ENCODE measurements around the gene HTT.

The HTT gene

DNA sequence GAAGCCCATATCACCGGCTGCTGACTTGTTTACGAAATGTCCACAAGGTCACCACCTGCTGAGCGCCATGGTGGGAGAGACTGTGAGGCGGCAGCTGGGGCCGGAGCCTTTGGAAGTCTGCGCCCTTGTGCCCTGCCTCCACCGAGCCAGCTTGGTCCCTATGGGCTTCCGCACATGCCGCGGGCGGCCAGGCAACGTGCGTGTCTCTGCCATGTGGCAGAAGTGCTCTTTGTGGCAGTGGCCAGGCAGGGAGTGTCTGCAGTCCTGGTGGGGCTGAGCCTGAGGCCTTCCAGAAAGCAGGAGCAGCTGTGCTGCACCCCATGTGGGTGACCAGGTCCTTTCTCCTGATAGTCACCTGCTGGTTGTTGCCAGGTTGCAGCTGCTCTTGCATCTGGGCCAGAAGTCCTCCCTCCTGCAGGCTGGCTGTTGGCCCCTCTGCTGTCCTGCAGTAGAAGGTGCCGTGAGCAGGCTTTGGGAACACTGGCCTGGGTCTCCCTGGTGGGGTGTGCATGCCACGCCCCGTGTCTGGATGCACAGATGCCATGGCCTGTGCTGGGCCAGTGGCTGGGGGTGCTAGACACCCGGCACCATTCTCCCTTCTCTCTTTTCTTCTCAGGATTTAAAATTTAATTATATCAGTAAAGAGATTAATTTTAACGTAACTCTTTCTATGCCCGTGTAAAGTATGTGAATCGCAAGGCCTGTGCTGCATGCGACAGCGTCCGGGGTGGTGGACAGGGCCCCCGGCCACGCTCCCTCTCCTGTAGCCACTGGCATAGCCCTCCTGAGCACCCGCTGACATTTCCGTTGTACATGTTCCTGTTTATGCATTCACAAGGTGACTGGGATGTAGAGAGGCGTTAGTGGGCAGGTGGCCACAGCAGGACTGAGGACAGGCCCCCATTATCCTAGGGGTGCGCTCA is 165.8 kb downstream of the HTT start:
- Histone ChIP-seq H3K4me3 (replicated peaks; ENCODE audit: insufficient read depth, low read length) (no peak overlapping the region), H3K27me3 (ENCODE audit: insufficient read depth, poor library complexity, severe bottlenecking) (no peaks in the 10 kb centered on the region), H3K27ac (replicated peaks) (no peak overlapping the region)
- TF ChIP-seq, protein P1, sequence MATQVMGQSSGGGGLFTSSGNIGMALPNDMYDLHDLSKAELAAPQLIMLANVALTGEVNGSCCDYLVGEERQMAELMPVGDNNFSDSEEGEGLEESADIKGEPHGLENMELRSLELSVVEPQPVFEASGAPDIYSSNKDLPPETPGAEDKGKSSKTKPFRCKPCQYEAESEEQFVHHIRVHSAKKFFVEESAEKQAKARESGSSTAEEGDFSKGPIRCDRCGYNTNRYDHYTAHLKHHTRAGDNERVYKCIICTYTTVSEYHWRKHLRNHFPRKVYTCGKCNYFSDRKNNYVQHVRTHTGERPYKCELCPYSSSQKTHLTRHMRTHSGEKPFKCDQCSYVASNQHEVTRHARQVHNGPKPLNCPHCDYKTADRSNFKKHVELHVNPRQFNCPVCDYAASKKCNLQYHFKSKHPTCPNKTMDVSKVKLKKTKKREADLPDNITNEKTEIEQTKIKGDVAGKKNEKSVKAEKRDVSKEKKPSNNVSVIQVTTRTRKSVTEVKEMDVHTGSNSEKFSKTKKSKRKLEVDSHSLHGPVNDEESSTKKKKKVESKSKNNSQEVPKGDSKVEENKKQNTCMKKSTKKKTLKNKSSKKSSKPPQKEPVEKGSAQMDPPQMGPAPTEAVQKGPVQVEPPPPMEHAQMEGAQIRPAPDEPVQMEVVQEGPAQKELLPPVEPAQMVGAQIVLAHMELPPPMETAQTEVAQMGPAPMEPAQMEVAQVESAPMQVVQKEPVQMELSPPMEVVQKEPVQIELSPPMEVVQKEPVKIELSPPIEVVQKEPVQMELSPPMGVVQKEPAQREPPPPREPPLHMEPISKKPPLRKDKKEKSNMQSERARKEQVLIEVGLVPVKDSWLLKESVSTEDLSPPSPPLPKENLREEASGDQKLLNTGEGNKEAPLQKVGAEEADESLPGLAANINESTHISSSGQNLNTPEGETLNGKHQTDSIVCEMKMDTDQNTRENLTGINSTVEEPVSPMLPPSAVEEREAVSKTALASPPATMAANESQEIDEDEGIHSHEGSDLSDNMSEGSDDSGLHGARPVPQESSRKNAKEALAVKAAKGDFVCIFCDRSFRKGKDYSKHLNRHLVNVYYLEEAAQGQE (IDR thresholded peaks at IDR 0.05; ENCODE audit: insufficient replicate concordance, low read depth): no peak
- TF ChIP-seq SPI1 (IDR thresholded peaks at IDR 0.05; ENCODE audit: borderline replicate concordance, low read depth) (no peak), GABPA (IDR thresholded peaks at IDR 0.05; ENCODE audit: low read depth) (no peak), POLR2AphosphoS5 (IDR thresholded peaks at IDR 0.05; ENCODE audit: low read depth) (no peak)
- TF ChIP-seq, protein P2, sequence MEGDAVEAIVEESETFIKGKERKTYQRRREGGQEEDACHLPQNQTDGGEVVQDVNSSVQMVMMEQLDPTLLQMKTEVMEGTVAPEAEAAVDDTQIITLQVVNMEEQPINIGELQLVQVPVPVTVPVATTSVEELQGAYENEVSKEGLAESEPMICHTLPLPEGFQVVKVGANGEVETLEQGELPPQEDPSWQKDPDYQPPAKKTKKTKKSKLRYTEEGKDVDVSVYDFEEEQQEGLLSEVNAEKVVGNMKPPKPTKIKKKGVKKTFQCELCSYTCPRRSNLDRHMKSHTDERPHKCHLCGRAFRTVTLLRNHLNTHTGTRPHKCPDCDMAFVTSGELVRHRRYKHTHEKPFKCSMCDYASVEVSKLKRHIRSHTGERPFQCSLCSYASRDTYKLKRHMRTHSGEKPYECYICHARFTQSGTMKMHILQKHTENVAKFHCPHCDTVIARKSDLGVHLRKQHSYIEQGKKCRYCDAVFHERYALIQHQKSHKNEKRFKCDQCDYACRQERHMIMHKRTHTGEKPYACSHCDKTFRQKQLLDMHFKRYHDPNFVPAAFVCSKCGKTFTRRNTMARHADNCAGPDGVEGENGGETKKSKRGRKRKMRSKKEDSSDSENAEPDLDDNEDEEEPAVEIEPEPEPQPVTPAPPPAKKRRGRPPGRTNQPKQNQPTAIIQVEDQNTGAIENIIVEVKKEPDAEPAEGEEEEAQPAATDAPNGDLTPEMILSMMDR (IDR thresholded peaks at IDR 0.05; ENCODE audit: insufficient read depth, low read length): no peak
- DNase-seq (ENCODE audit: low read depth in 1 of 2, low spot score in 1 of 2): no peak

DNA sequence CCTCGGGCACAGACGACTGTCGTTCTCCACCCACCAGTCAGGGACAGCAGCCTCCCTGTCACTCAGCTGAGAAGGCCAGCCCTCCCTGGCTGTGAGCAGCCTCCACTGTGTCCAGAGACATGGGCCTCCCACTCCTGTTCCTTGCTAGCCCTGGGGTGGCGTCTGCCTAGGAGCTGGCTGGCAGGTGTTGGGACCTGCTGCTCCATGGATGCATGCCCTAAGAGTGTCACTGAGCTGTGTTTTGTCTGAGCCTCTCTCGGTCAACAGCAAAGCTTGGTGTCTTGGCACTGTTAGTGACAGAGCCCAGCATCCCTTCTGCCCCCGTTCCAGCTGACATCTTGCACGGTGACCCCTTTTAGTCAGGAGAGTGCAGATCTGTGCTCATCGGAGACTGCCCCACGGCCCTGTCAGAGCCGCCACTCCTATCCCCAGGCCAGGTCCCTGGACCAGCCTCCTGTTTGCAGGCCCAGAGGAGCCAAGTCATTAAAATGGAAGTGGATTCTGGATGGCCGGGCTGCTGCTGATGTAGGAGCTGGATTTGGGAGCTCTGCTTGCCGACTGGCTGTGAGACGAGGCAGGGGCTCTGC is 166.5 kb downstream of the HTT start:
- H3K4me3 ChIP-seq (replicated peaks; ENCODE audit: insufficient read depth, low read length): no peak overlapping the region
- TF ChIP-seq SPI1 (IDR thresholded peaks at IDR 0.05; ENCODE audit: borderline replicate concordance, low read depth) (no peak), GABPA (IDR thresholded peaks at IDR 0.05; ENCODE audit: low read depth) (no peak), POLR2AphosphoS5 (IDR thresholded peaks at IDR 0.05; ENCODE audit: low read depth) (no peak)
- TF ChIP-seq, protein P1 (IDR thresholded peaks at IDR 0.05; ENCODE audit: insufficient replicate concordance, low read depth): no peak
- TF ChIP-seq, protein P2 (IDR thresholded peaks at IDR 0.05; ENCODE audit: insufficient read depth, low read length): no peak
- DNase-seq (ENCODE audit: low read depth in 1 of 2, low spot score in 1 of 2): no peak
- H3K27ac ChIP-seq (replicated peaks): no peak overlapping the region
- no peaks in the 10 kb centered on the region for H3K27me3 ChIP-seq (ENCODE audit: insufficient read depth, poor library complexity, severe bottlenecking)

DNA sequence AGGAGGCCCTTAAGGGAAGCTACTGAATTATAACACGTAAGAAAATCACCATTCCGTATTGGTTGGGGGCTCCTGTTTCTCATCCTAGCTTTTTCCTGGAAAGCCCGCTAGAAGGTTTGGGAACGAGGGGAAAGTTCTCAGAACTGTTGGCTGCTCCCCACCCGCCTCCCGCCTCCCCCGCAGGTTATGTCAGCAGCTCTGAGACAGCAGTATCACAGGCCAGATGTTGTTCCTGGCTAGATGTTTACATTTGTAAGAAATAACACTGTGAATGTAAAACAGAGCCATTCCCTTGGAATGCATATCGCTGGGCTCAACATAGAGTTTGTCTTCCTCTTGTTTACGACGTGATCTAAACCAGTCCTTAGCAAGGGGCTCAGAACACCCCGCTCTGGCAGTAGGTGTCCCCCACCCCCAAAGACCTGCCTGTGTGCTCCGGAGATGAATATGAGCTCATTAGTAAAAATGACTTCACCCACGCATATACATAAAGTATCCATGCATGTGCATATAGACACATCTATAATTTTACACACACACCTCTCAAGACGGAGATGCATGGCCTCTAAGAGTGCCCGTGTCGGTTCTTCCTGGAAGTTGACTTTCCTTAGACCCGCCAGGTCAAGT is 167.5 kb downstream of the HTT start:
- no peak for TF ChIP-seq SPI1 (IDR thresholded peaks at IDR 0.05; ENCODE audit: borderline replicate concordance, low read depth)
- TF ChIP-seq, protein P2 (IDR thresholded peaks at IDR 0.05; ENCODE audit: insufficient read depth, low read length): no peak
- TF ChIP-seq, protein P1 (IDR thresholded peaks at IDR 0.05; ENCODE audit: insufficient replicate concordance, low read depth): no peak
- no peak for TF ChIP-seq POLR2AphosphoS5 (IDR thresholded peaks at IDR 0.05; ENCODE audit: low read depth)
- TF ChIP-seq GABPA (IDR thresholded peaks at IDR 0.05; ENCODE audit: low read depth): no peak
- H3K4me3 ChIP-seq (replicated peaks; ENCODE audit: insufficient read depth, low read length): no peak overlapping the region
- no peak for DNase-seq (ENCODE audit: low read depth in 1 of 2, low spot score in 1 of 2)
- H3K27me3 ChIP-seq (ENCODE audit: insufficient read depth, poor library complexity, severe bottlenecking): no peaks in the 10 kb centered on the region
- H3K27ac ChIP-seq (replicated peaks): no peak overlapping the region
